Fibroblast of pulmonary artery (primary cell): ENCODE data around the gene ASB13.

ENCODE experiments used
- DNase-seq: peaks from one replicate; pipeline ENCODE4 v3.0.0-alpha.2; 2010; ENCODE audit warnings: low read depth
- H3K4me3 ChIP-seq: replicated peaks from 2 replicates; pipeline ENCODE4 v1.5.1; 2011; ENCODE audit warnings: low read depth, mild to moderate bottlenecking, control low read depth, low read length, moderate library complexity
- TF ChIP-seq, protein P1 (sequence below): IDR thresholded peaks from 2 replicates; pipeline ENCODE4 v1.5.1; 2011; ENCODE audit warnings: mild to moderate bottlenecking, control low read depth, low read length, inconsistent platforms; ENCODE audit errors: missing control alignments

Gene ASB13

GRCh38 chr10:5678397-5679036 is 12.1 kb upstream of the ASB13 start:
- DNase-seq = no peak
- H3K4me3 ChIP-seq = no peak overlapping the region

DNA sequence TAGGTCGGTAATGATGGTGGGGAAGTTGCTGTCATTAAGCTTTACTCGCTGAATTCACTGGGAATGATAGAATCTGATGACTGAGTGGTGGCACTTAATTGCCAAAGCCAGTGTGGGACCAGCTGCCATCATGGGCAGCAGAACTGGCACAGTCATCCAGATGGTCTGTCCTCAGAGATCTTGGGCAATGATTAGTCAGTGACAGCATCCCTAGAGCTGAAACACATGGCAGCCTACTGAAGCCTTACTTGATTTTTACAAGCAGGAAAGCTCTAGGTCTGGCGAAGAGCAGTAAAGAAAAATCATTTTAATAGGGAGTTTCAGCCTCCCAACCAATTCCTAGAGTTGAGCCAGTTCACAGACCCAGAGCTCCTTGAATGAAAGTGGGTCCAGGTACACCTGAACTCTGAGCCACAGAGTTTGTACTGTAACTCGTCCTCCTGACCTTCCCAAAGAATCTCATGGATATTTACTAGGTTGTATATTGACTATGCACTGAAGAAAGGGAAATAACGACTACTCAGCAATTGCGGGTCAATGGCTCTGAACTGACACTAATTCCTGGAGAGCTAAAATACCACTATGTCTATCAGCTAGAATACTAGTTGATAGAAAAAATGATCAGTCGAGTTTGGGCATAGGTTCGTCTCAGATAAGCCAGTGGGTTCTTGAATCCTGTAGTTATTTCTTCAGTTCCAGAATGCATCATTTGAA is 4.4 kb upstream of the ASB13 start:
- TF ChIP-seq, protein P1, sequence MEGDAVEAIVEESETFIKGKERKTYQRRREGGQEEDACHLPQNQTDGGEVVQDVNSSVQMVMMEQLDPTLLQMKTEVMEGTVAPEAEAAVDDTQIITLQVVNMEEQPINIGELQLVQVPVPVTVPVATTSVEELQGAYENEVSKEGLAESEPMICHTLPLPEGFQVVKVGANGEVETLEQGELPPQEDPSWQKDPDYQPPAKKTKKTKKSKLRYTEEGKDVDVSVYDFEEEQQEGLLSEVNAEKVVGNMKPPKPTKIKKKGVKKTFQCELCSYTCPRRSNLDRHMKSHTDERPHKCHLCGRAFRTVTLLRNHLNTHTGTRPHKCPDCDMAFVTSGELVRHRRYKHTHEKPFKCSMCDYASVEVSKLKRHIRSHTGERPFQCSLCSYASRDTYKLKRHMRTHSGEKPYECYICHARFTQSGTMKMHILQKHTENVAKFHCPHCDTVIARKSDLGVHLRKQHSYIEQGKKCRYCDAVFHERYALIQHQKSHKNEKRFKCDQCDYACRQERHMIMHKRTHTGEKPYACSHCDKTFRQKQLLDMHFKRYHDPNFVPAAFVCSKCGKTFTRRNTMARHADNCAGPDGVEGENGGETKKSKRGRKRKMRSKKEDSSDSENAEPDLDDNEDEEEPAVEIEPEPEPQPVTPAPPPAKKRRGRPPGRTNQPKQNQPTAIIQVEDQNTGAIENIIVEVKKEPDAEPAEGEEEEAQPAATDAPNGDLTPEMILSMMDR = no peak
- DNase-seq = no peak

More at GRCh38 chr10:5678397-5679036, 12.1 kb upstream of the ASB13 start:
- TF ChIP-seq, protein P1 = no peak

DNA sequence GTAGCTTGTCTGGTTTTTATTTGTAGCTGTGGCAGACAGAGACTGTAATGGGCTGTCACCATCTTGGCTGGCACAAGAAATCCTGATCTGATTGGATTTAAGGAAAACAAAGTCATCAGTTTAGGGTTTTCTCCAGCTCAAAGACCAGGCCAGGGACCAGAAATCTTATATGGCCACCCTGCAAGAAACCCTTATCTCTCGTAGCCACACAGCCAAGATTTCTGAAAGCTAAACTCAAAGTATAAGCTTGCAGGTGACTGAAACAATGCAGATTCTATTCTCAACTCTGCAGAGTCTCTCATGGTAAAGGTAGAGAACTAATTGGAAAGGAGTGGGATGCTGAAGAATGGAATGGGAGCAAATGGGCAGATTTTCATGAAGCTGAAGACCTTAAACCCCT is 3.2 kb upstream of the ASB13 start:
- no peak for DNase-seq
- no peak overlapping the region for H3K4me3 ChIP-seq
- TF ChIP-seq, protein P1 = no peak

More for the DNA sequence above, 4.4 kb upstream of the ASB13 start:
- no peak overlapping the region for H3K4me3 ChIP-seq

DNA sequence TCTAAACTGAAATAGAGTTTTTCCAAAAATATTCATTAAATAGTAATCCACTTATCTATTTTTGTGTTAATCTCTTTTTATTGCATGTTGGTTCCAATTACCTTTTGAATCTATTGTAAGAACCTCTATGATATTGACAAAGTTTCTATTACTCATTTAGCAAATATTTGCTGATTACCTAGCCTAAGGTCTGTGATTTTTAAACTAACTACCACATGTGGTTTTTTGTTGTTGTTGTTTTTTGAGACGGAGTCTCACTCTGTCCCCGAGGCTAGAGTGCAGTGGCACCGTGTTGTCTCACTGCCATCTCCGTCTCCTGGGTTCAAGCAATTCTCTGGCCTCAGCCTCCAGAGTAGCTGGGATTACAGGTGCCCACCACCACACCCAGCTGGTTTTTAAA is 2.0 kb upstream of the ASB13 start:
- no peak for DNase-seq
- H3K4me3 ChIP-seq = no peak overlapping the region
- TF ChIP-seq, protein P1 = no peak

- peak overlapping the region; percentile 81 for H3K4me3 ChIP-seq
- DNase-seq = no peak
- TF ChIP-seq, protein P1 = no peak
Measured at GRCh38 chr10:5666841-5667630, 641 bp upstream of the ASB13 start.

DNA sequence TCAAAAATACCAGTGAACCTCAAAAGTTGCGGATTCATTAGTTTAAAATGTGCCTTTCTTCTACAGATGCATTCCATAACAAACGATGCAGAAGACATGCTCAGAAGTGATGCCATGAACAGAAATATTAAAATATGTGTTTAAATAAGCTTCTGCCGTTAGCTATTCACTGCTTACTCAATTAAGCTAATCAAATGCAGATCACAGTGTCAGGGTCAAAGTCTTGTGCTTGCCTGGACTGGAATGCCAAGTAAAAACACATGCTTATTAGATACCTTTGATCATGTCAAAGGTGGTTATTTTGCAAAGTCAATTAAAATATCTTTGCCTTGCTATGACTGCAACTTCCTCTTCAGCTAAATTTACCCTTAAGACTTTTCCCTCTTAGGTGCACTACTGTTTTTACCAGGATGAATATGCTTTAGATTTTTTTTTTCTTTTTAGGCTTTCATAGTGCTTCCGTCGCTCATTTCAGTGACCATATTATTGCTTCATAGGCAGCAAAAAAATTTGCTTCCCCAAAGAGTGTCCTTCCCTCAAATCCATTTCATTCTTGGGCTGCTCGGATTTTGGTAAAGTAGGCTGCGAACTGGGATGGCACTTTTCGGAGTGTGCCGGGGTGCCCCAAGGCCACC is 905 bp downstream of the ASB13 start:
- no peak for DNase-seq
- TF ChIP-seq, protein P1 = no peak
- H3K4me3 ChIP-seq = peak overlapping the region; percentile 81
